Stimulated activated naive CD8-positive, alpha-beta T cell treated with anti-CD3 and anti-CD28 coated beads, Interleukin-15, amount 100 ng/mL, for 72 hours (primary cell): ENCODE measurements around the gene NR6A1.
"Not testable (repeated sequence)": the region's sequence is repeated elsewhere in the genome, so short reads cannot be mapped to it uniquely, and the experiment has no call there.

ENCODE experiments used
- ATAC-seq: fragments of 150-1000 bp; cut with Tn5 transposase; 2 replicates; pipeline ENCODE4 v1.10.0; 2021; ENCODE audit warnings: mild to moderate bottlenecking, moderate library complexity
- DNase-seq, 2 donors: peaks; one replicate each; pipeline ENCODE4 v3.0.0; 2021 to 2022
- H3K27ac Mint-ChIP-seq, 2 donors: one replicate each; pipeline ENCODE4 v1.8.0; 2022; ENCODE audit warnings: mild to moderate bottlenecking in 2 of 2, mixed read lengths in 2 of 2, moderate library complexity in 2 of 2
- H3K27me3 Mint-ChIP-seq: one replicate; pipeline ENCODE4 v1.8.0; 2022; ENCODE audit warnings: mixed read lengths
- H3K4me1 Mint-ChIP-seq: one replicate; pipeline ENCODE4 v1.8.0; 2022; ENCODE audit warnings: mild to moderate bottlenecking, mixed read lengths
- H3K4me3 Mint-ChIP-seq, 2 donors: one replicate each; pipeline ENCODE4 v1.8.0; 2022; ENCODE audit warnings: mild to moderate bottlenecking in 2 of 2, mixed read lengths in 2 of 2, moderate library complexity in 1 of 2
- H3K9me3 Mint-ChIP-seq, 2 donors: one replicate each; pipeline ENCODE4 v1.8.0; 2022; ENCODE audit warnings: mixed read lengths in 2 of 2

The NR6A1 gene

DNA sequence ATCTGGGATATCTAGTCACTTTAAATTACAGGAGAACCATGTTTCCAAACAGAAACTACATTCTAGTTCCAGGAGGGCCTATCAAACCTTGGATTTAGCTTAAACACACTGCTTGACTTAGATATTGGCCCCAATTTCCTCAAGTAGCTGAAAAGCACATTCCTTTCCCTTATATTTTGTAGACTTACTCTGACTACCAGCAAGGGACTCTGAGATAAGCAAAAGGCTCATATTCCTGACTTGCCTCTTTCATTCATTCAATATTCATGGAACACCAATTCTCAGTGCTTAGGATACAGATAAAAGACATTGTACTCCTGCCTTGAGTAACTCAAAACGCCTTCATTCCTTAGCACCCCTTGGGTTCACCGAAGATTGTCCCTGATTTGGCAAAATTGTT is 11.8 kb downstream of the NR6A1 start:
- no peak overlapping the region for H3K4me3 Mint-ChIP-seq
- DNase-seq (no peak), ATAC-seq (no peak)
- H3K27me3 Mint-ChIP-seq, result peaks cover 95% of the 10 kb centered on the region
- no peak overlapping the region for H3K27ac Mint-ChIP-seq
- H3K4me1 Mint-ChIP-seq, result peaks cover 9% of the 10 kb centered on the region
- H3K9me3 Mint-ChIP-seq, result no peaks in the 10 kb centered on the region

DNA sequence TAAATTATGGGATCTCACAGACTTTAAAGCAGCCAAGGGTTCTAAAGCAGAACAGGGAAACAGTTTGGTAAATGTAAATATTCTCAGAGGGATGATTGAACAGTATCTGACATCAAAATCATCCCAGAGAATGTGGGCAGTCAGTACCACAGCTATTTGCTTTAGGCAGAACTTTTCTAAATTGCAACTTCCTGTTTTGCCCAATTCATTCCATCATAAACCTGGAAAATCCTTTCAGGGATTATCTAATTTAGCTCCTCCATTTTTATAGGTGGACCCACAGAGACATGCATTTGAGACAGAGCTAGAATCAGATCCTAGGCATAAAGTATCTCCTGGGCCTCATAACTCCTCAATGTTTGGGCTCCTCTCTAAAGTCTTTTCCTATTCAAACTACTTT is 12.4 kb downstream of the NR6A1 start:
- no peaks in the 10 kb centered on the region for H3K9me3 Mint-ChIP-seq
- peaks cover 9% of the 10 kb centered on the region for H3K4me1 Mint-ChIP-seq
- ATAC-seq, result no peak
- H3K27me3 Mint-ChIP-seq, result peaks cover 95% of the 10 kb centered on the region
- H3K27ac Mint-ChIP-seq, result no peak overlapping the region
- no peak for DNase-seq
- H3K4me3 Mint-ChIP-seq, result no peak overlapping the region

DNA sequence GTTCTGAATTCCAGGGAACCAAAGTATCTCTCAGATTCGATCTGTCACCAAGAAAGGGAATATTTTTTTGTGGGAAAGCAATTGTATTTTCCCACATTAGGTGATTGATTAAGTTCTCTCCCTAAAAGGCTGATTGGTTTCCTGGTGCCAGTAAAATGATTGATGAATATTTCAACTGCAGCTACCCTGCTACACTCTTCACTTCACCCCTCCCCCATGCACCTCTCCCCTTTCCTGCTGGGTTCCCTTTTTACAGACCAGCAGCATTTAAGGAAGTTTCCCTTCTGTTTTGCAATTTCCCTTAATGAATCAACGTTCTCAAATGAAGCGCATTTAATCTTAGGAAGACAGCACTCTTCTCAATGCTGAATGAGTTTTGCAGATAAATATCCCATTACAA is 13.1 kb downstream of the NR6A1 start:
- Mint-ChIP-seq H3K4me3 (no peak overlapping the region), H3K27ac (no peak overlapping the region), H3K4me1 (peaks cover 9% of the 10 kb centered on the region), H3K27me3 (peaks cover 91% of the 10 kb centered on the region), H3K9me3 (no peaks in the 10 kb centered on the region)
- ATAC-seq, result no peak
- DNase-seq, result no peak

DNA sequence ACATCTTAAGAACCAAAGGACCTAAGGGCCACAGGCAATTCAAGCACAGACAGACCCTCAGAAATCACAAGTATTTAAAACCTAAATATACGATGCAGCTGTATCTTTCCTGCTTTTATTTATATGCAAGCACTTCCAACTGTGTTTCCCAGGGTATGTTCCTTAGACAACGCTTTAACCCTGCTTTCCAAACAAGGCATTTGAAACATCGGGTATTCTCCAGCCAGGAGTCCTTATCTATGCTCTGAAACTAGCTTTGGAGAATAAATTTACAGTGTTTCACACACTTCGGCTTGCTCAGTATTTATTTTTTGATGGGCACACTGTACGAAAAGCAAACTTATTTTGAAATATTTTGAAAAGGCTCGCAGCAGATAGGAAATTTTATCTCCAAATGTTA is 13.5 kb downstream of the NR6A1 start:
- Mint-ChIP-seq H3K27me3 (peaks cover 91% of the 10 kb centered on the region), H3K9me3 (no peaks in the 10 kb centered on the region), H3K4me1 (peaks cover 9% of the 10 kb centered on the region), H3K27ac (no peak overlapping the region), H3K4me3 (no peak overlapping the region)
- DNase-seq, result no peak
- no peak for ATAC-seq

DNA sequence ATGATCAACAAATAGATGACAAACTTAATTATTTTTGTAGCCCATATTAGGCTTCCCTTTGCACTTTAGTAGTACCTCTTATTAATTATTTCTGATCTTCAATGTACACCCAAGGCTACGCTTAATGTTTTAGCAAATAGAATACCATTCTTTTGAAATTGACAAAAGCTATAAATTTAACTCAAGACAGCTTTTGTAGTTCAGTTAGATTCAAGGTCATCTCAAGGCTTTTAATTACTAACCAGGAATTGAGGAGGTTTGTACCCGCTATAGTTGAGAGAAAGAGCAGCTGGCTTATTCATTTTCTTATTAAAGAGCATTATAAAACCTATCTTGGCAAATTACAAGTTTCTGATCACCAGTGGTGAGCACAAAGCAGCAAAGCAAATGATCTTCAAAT is 15.1 kb downstream of the NR6A1 start:
- Mint-ChIP-seq H3K27ac (no peak overlapping the region), H3K4me1 (peaks cover 9% of the 10 kb centered on the region), H3K4me3 (no peak overlapping the region), H3K9me3 (no peaks in the 10 kb centered on the region), H3K27me3 (peaks cover 82% of the 10 kb centered on the region)
- ATAC-seq (no peak), DNase-seq (no peak)

- H3K4me3 Mint-ChIP-seq, result no peak overlapping the region
- ATAC-seq, result no peak
- H3K9me3 Mint-ChIP-seq, result no peaks in the 10 kb centered on the region
- H3K27me3 Mint-ChIP-seq, result peaks cover 86% of the 10 kb centered on the region
- H3K27ac Mint-ChIP-seq, result no peak overlapping the region
- no peak for DNase-seq
- peaks cover 9% of the 10 kb centered on the region for H3K4me1 Mint-ChIP-seq
These were observed 16.1 kb downstream of the NR6A1 start for GRCh38 chr9:124755061-124755460.

DNA sequence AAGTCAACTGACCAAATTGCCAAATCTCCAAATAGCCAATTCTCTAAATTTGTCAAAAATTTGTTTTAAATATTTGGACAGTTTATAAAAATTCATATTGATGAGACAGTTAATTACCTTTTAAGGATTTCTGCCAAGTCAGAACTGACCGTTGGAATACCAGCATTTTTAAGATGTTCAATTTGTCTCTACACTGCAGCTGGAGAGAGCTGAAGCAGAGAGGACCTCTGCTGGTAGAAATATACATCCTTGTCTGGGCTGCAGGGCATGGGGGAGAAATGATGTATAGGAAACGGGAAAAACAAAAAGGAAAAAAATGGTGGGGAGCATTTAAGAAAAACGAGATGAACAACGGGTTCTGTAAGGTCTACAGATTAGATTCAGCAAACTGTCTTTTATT is 16.8 kb downstream of the NR6A1 start:
- Mint-ChIP-seq H3K4me1 (peaks cover 9% of the 10 kb centered on the region), H3K27ac (no peak overlapping the region), H3K27me3 (peaks cover 85% of the 10 kb centered on the region), H3K9me3 (no peaks in the 10 kb centered on the region), H3K4me3 (no peak overlapping the region)
- no peak for ATAC-seq
- no peak for DNase-seq

DNA sequence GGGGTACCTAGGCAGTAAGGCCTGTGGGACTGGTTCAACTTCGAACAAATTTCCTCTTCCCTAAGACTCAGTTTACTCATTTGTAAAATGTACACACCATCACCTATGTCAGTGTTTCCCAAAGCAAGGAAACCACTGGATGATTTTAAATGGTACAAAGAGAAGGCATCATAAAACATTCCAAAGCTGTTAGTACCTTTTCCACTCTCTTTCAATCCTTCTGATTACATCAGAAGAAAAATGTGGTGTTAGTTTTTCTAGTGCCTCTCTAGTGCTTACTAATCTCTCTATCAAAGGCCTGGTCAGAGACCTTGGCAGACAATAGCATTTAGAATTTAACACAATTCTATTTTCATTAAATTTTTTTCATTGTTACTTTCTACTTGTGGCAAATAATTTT is 18.1 kb downstream of the NR6A1 start:
- no peak for DNase-seq
- Mint-ChIP-seq H3K9me3 (no peaks in the 10 kb centered on the region), H3K4me3 (no peak overlapping the region), H3K4me1 (peaks cover 9% of the 10 kb centered on the region), H3K27ac (no peak overlapping the region), H3K27me3 (peaks cover 73% of the 10 kb centered on the region)
- ATAC-seq, result no peak

DNA sequence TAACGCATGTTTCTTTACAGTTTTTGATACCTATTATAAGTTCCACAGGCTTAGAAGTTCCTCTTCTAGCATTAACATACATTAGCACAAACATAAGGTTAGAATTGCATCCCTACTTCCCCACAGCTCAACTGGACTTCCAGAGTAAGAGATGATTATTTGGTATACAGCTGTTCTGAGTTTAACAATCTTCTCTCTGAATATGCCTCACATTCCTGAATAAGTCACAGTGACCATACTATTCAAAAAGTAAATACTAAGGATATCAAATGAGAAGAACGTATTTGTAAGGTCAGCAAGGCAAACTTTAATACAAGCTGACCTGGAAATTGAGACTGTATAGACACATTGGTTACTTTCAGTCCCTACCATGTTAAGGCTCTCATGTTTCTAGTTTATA is 21.3 kb downstream of the NR6A1 start:
- Mint-ChIP-seq H3K27me3 (peaks cover 52% of the 10 kb centered on the region), H3K9me3 (no peaks in the 10 kb centered on the region), H3K27ac (no peak overlapping the region), H3K4me3 (no peak overlapping the region), H3K4me1 (peaks cover 4% of the 10 kb centered on the region)
- ATAC-seq (no peak), DNase-seq (no peak)

GRCh38 chr9:124749284-124749683 is 21.8 kb downstream of the NR6A1 start:
- no peaks in the 10 kb centered on the region for H3K9me3 Mint-ChIP-seq
- H3K27me3 Mint-ChIP-seq, result peaks cover 47% of the 10 kb centered on the region
- DNase-seq (no peak), ATAC-seq (no peak)
- no peak overlapping the region for H3K4me3 Mint-ChIP-seq
- H3K27ac Mint-ChIP-seq, result no peak overlapping the region
- H3K4me1 Mint-ChIP-seq, result no peaks in the 10 kb centered on the region

- no peak for DNase-seq
- no peaks in the 10 kb centered on the region for H3K9me3 Mint-ChIP-seq
- no peak for ATAC-seq
- peaks cover 30% of the 10 kb centered on the region for H3K27me3 Mint-ChIP-seq
- H3K4me3 Mint-ChIP-seq, result no peak overlapping the region
- H3K4me1 Mint-ChIP-seq, result no peaks in the 10 kb centered on the region
- no peak overlapping the region for H3K27ac Mint-ChIP-seq
These were observed 24.0 kb downstream of the NR6A1 start for GRCh38 chr9:124747065-124747464.

DNA sequence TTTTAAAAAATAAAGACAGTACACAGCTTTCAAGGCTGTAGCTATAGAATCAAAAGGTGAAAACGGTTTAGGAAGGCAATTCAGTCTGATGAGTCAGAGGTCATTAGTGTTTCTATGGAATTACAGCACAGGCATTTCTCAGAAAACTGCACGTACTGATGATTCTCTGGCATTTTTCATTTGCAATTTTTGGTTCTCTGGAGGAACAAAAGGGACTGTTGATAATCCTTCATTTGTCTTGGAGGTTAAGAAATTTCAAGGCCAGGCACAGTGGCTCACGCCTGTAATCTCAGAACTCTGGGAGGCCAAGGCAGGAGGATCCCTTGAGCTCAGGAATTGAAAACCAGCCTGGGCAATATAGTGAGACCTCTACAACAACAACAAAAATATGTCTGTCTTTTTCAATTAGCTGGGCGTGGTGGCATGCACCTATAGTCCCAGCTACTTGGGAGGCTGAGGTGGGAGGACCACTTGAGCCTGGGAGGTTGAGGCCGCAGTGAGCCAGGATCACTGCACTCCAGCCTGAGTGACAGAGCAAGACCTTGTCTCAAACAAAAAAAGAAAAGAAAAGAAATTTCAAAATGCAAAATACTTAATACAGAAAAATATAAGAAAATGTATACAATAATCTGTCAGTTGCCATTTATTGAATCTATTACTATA is 27.3 kb downstream of the NR6A1 start:
- no peak for DNase-seq
- peaks cover 11% of the 10 kb centered on the region for H3K27me3 Mint-ChIP-seq
- H3K4me1 Mint-ChIP-seq, result no peaks in the 10 kb centered on the region
- no peak overlapping the region for H3K27ac Mint-ChIP-seq
- no peak for ATAC-seq
- no peak overlapping the region for H3K4me3 Mint-ChIP-seq
- H3K9me3 Mint-ChIP-seq, result no peaks in the 10 kb centered on the region

GRCh38 chr9:124742940-124743339 is 28.2 kb downstream of the NR6A1 start:
- H3K4me1 Mint-ChIP-seq, result no peaks in the 10 kb centered on the region
- no peak overlapping the region for H3K27ac Mint-ChIP-seq
- H3K27me3 Mint-ChIP-seq, result peaks cover 10% of the 10 kb centered on the region
- ATAC-seq (no peak), DNase-seq (no peak)
- no peaks in the 10 kb centered on the region for H3K9me3 Mint-ChIP-seq
- no peak overlapping the region for H3K4me3 Mint-ChIP-seq

- H3K4me3 Mint-ChIP-seq, result no peak overlapping the region
- DNase-seq (no peak), ATAC-seq (no peak)
- H3K9me3 Mint-ChIP-seq, result no peaks in the 10 kb centered on the region
- H3K4me1 Mint-ChIP-seq, result no peaks in the 10 kb centered on the region
- no peaks in the 10 kb centered on the region for H3K27me3 Mint-ChIP-seq
- H3K27ac Mint-ChIP-seq, result no peak overlapping the region
These were observed 29.4 kb downstream of the NR6A1 start for GRCh38 chr9:124741662-124742061.

GRCh38 chr9:124741149-124741548 is 30.0 kb downstream of the NR6A1 start:
- Mint-ChIP-seq H3K4me1 (no peaks in the 10 kb centered on the region), H3K4me3 (no peak overlapping the region), H3K27me3 (no peaks in the 10 kb centered on the region), H3K9me3 (no peaks in the 10 kb centered on the region), H3K27ac (no peak overlapping the region)
- ATAC-seq (no peak), DNase-seq (no peak)

GRCh38 chr9:124739360-124739759 is 31.8 kb downstream of the NR6A1 start:
- no peak overlapping the region for H3K4me3 Mint-ChIP-seq
- peaks cover 13% of the 10 kb centered on the region for H3K4me1 Mint-ChIP-seq
- no peak overlapping the region for H3K27ac Mint-ChIP-seq
- no peak for DNase-seq
- no peak for ATAC-seq
- no peaks in the 10 kb centered on the region for H3K9me3 Mint-ChIP-seq
- H3K27me3 Mint-ChIP-seq, result peaks cover 11% of the 10 kb centered on the region

DNA sequence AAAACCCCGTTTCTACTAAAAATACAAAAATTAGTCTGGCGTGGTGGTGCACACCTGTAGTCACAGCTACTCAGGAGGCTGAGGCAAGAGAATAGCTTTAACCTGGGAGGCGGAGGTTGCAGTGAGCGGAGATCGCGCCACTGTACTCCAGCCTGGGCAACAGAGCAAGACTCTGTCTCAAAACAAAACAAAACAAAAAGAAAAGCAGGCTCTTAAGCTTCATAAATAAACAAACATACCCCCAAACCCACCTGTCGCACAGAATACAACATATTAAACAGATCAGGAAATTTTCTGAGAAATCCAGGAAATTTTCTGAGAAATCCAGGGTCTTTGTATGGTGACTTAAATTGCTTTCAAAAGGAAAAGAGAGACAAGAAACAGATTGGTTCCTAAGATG is 33.0 kb downstream of the NR6A1 start:
- H3K9me3 Mint-ChIP-seq, ATAC-seq, DNase-seq, H3K4me3 Mint-ChIP-seq, H3K27ac Mint-ChIP-seq: not testable (repeated sequence)
- H3K27me3 Mint-ChIP-seq, result peaks cover 18% of the 10 kb centered on the region
- H3K4me1 Mint-ChIP-seq, result peaks cover 13% of the 10 kb centered on the region
